ENCODE measurements around the gene CREB3.

DNA sequence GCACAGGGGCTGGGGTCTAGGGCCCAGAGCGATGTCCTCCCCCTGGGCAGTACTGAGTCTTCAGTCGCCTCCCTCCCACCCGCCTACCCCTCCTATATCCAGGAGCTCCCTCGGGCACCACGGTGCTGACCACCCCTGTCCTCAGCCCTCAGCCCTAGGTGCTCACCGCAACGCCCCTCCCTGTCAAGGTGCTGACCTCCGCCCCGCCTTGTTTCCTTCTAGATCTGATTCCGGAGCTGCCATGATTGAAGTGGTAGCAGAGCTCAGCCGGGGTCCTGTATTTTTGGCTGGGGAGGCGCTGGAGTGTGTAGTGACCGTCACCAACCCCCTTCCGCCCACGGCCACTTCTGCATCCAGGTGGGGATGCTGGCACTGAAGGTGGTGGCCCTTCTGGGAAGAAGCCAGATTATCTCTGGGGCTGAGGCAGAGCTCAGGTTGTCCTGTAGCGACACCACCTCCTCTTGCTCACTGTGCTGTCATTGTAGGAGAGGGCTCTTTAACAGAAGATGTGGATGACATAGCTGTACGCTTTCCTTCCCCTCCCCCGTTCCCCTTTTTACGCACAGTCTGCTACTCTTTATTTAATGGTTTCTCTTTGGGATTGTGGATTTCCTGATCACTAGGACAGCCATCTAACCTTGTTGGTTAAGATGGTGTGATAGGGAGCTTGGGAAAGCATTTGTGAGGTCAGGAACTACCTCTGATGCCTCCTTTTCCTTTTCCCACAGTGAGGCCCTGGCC is 17.2 kb downstream of the CREB3 start:
- TF ChIP-seq, protein P1, sequence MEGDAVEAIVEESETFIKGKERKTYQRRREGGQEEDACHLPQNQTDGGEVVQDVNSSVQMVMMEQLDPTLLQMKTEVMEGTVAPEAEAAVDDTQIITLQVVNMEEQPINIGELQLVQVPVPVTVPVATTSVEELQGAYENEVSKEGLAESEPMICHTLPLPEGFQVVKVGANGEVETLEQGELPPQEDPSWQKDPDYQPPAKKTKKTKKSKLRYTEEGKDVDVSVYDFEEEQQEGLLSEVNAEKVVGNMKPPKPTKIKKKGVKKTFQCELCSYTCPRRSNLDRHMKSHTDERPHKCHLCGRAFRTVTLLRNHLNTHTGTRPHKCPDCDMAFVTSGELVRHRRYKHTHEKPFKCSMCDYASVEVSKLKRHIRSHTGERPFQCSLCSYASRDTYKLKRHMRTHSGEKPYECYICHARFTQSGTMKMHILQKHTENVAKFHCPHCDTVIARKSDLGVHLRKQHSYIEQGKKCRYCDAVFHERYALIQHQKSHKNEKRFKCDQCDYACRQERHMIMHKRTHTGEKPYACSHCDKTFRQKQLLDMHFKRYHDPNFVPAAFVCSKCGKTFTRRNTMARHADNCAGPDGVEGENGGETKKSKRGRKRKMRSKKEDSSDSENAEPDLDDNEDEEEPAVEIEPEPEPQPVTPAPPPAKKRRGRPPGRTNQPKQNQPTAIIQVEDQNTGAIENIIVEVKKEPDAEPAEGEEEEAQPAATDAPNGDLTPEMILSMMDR (IDR thresholded peaks at IDR 0.05; ENCODE audit: low read depth, low read length, missing input control): no peak
- TF ChIP-seq, protein P2, sequence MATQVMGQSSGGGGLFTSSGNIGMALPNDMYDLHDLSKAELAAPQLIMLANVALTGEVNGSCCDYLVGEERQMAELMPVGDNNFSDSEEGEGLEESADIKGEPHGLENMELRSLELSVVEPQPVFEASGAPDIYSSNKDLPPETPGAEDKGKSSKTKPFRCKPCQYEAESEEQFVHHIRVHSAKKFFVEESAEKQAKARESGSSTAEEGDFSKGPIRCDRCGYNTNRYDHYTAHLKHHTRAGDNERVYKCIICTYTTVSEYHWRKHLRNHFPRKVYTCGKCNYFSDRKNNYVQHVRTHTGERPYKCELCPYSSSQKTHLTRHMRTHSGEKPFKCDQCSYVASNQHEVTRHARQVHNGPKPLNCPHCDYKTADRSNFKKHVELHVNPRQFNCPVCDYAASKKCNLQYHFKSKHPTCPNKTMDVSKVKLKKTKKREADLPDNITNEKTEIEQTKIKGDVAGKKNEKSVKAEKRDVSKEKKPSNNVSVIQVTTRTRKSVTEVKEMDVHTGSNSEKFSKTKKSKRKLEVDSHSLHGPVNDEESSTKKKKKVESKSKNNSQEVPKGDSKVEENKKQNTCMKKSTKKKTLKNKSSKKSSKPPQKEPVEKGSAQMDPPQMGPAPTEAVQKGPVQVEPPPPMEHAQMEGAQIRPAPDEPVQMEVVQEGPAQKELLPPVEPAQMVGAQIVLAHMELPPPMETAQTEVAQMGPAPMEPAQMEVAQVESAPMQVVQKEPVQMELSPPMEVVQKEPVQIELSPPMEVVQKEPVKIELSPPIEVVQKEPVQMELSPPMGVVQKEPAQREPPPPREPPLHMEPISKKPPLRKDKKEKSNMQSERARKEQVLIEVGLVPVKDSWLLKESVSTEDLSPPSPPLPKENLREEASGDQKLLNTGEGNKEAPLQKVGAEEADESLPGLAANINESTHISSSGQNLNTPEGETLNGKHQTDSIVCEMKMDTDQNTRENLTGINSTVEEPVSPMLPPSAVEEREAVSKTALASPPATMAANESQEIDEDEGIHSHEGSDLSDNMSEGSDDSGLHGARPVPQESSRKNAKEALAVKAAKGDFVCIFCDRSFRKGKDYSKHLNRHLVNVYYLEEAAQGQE (IDR thresholded peaks at IDR 0.05): no peak
- TF ChIP-seq RAD21 (IDR thresholded peaks at IDR 0.05) (no peak), GABPA (IDR thresholded peaks at IDR 0.05 in 1 of 2, conservative IDR thresholded peaks at IDR 0.05 in 1 of 2) (no peak), FOXA1 (IDR thresholded peaks at IDR 0.05) (no peak), SP1 (IDR thresholded peaks at IDR 0.05) (no peak), HNF4A (conservative IDR thresholded peaks at IDR 0.05) (no peak)
- TF ChIP-seq, protein P3, sequence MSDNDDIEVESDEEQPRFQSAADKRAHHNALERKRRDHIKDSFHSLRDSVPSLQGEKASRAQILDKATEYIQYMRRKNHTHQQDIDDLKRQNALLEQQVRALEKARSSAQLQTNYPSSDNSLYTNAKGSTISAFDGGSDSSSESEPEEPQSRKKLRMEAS (IDR thresholded peaks at IDR 0.05): no peak

All from liver (tissue), 3 donors.